ENCODE measurements around the gene C19orf38.
"Not testable (repeated sequence)": the region's sequence is repeated elsewhere in the genome, so short reads cannot be mapped to it uniquely, and the experiment has no call there.

Gene C19orf38

GRCh38 chr19:10874024-10874423 lies 25.8 kb downstream of the C19orf38 start:
- Histone ChIP-seq H3K9ac (ENCODE audit: low read length) (peak overlapping the region; percentile 29; the same call in 1 of the 2 replicates), H3K27ac (ENCODE audit: low read depth, low read length, poor library complexity, severe bottlenecking) (peak overlapping the region; percentile 37), H3K4me2 (ENCODE audit: low read length) (peak overlapping the region; percentile 54), H2AFZ (ENCODE audit: low read length) (no peak overlapping the region), H3K36me3 (ENCODE audit: insufficient read depth, low read length) (no peaks in the 10 kb centered on the region), H3K9me3 (ENCODE audit: low read length) (no peaks in the 10 kb centered on the region), H3K4me3 (ENCODE audit: low read depth, low read length, poor library complexity, severe bottlenecking) (peak overlapping the region; percentile 25), H3K4me1 (ENCODE audit: insufficient read depth, low read length, severe bottlenecking) (peaks cover 59% of the 10 kb centered on the region), H4K20me1 (ENCODE audit: insufficient read depth, low read length) (no peaks in the 10 kb centered on the region), H3K9me2 (ENCODE audit: low read depth, low read length) (no peaks in the 10 kb centered on the region), H3K27me3 (ENCODE audit: insufficient read depth, low read length) (no peaks in the 10 kb centered on the region), H3F3A (ENCODE audit: insufficient read depth, low read length) (no peaks in the 10 kb centered on the region), H3K79me2 (ENCODE audit: insufficient read depth, low read length) (peaks cover 48% of the 10 kb centered on the region)
- TF ChIP-seq CTCF (IDR thresholded peaks at IDR 0.05; ENCODE audit: low read length) (no peak), EZH2 (IDR thresholded peaks at IDR 0.05; ENCODE audit: borderline replicate concordance, low read length) (no peak)

- H3K9ac ChIP-seq (ENCODE audit: low read length), result peak overlapping the region; percentile 11; the same call in 1 of the 2 replicates
- peak overlapping the region; percentile 75 for H3K27ac ChIP-seq (ENCODE audit: low read depth, low read length, poor library complexity, severe bottlenecking)
- H3K9me2 ChIP-seq (ENCODE audit: low read depth, low read length), result no peaks in the 10 kb centered on the region
- no peaks in the 10 kb centered on the region for H4K20me1 ChIP-seq (ENCODE audit: insufficient read depth, low read length)
- H3K79me2 ChIP-seq (ENCODE audit: insufficient read depth, low read length), result peaks cover 73% of the 10 kb centered on the region
- TF ChIP-seq EZH2 (IDR thresholded peaks at IDR 0.05; ENCODE audit: borderline replicate concordance, low read length), result no peak
- TF ChIP-seq CTCF (IDR thresholded peaks at IDR 0.05; ENCODE audit: low read length), result no peak
- H3F3A ChIP-seq (ENCODE audit: insufficient read depth, low read length), result no peaks in the 10 kb centered on the region
- peaks cover 2% of the 10 kb centered on the region; the same call in 1 of the 2 replicates for H3K36me3 ChIP-seq (ENCODE audit: insufficient read depth, low read length)
- H3K4me3 ChIP-seq (ENCODE audit: low read depth, low read length, poor library complexity, severe bottlenecking), result no peak overlapping the region
- no peaks in the 10 kb centered on the region for H3K9me3 ChIP-seq (ENCODE audit: low read length)
- peak overlapping the region; percentile 5; the same call in 1 of the 2 replicates for H3K4me2 ChIP-seq (ENCODE audit: low read length)
- peaks cover 57% of the 10 kb centered on the region for H3K4me1 ChIP-seq (ENCODE audit: insufficient read depth, low read length, severe bottlenecking)
- no peaks in the 10 kb centered on the region for H3K27me3 ChIP-seq (ENCODE audit: insufficient read depth, low read length)
- no peak overlapping the region for H2AFZ ChIP-seq (ENCODE audit: low read length)
Measured at GRCh38 chr19:10876459-10877240, 28.4 kb downstream of the C19orf38 start.

- peaks cover 53% of the 10 kb centered on the region for H3K4me1 ChIP-seq (ENCODE audit: insufficient read depth, low read length, severe bottlenecking)
- peak overlapping the region; percentile 91 for H3K27ac ChIP-seq (ENCODE audit: low read depth, low read length, poor library complexity, severe bottlenecking)
- H3K36me3 ChIP-seq (ENCODE audit: insufficient read depth, low read length); H3K27me3 ChIP-seq (ENCODE audit: insufficient read depth, low read length); H4K20me1 ChIP-seq (ENCODE audit: insufficient read depth, low read length); H3F3A ChIP-seq (ENCODE audit: insufficient read depth, low read length); H3K9me2 ChIP-seq (ENCODE audit: low read depth, low read length); H2AFZ ChIP-seq (ENCODE audit: low read length); H3K9me3 ChIP-seq (ENCODE audit: low read length): not testable (repeated sequence)
- peak overlapping the region; percentile 85 for H3K4me2 ChIP-seq (ENCODE audit: low read length)
- peaks cover 69% of the 10 kb centered on the region for H3K79me2 ChIP-seq (ENCODE audit: insufficient read depth, low read length)
- H3K9ac ChIP-seq (ENCODE audit: low read length), result peak overlapping the region; percentile 63
- H3K4me3 ChIP-seq (ENCODE audit: low read depth, low read length, poor library complexity, severe bottlenecking), result peak overlapping the region; percentile 58
Measured at GRCh38 chr19:10877608-10878007, 29.4 kb downstream of the C19orf38 start.

Data from OCI-LY1 (cell line).